Aorta (tissue), 5 donors: ENCODE data around the gene NKAIN1. TPM values are rescaled to one million over a fixed set of nuclear protein-coding genes. Genes with fewer than 3 reads are reported as not detected.
"Not testable (repeated sequence)": the region's sequence is repeated elsewhere in the genome, so short reads cannot be mapped to it uniquely, and the experiment has no call there.

Source experiments
- ATAC-seq: fragments of 200-7000 bp; cut with Tn5 transposase; one replicate; pipeline ENCODE4 v1.9.1; 2022; ENCODE audit warnings: moderate library complexity; ENCODE audit not compliant: low FRiP score
- DNase-seq, 2 donors: peaks; one replicate each; pipeline ENCODE4 v3.0.0-alpha.2; 2020
- H3K27ac ChIP-seq, 2 donors: one replicate each; pipeline ENCODE4 v1.5.1; 2013; ENCODE audit warnings: low read length in 2 of 2, mild to moderate bottlenecking in 2 of 2, moderate library complexity in 2 of 2, control low read depth in 1 of 2, inconsistent platforms in 1 of 2, low read depth in 1 of 2
- H3K27me3 ChIP-seq, 2 donors: one replicate each; pipeline ENCODE4 v1.6.1; 2013; ENCODE audit warnings: control low read depth in 1 of 2, low read length in 1 of 2, mild to moderate bottlenecking in 1 of 2, moderate library complexity in 1 of 2; ENCODE audit not compliant: insufficient read depth in 2 of 2, control insufficient read depth in 1 of 2
- H3K36me3 ChIP-seq, 2 donors: one replicate each; pipeline ENCODE4 v1.6.1; 2013; ENCODE audit warnings: control low read depth in 1 of 2, low read length in 1 of 2, mild to moderate bottlenecking in 1 of 2; ENCODE audit not compliant: insufficient read depth in 2 of 2, control insufficient read depth in 1 of 2
- H3K4me1 ChIP-seq, 2 donors: one replicate each; pipeline ENCODE4 v1.6.1; 2013; ENCODE audit warnings: low read length in 2 of 2, control low read depth in 1 of 2, mild to moderate bottlenecking in 1 of 2, moderate library complexity in 1 of 2; ENCODE audit not compliant: insufficient read depth in 2 of 2, control insufficient read depth in 1 of 2
- H3K4me3 ChIP-seq, 2 donors: one replicate each; pipeline ENCODE4 v1.5.1; 2013; ENCODE audit warnings: low read length in 2 of 2, control low read depth in 1 of 2, mild to moderate bottlenecking in 1 of 2
- H3K9me3 ChIP-seq: one replicate; pipeline ENCODE4 v1.6.1; 2013; ENCODE audit warnings: mild to moderate bottlenecking, low read length; ENCODE audit not compliant: control insufficient read depth
- WGBS, 2 donors: extraction: QIAGEN DNeasy Blood & Tissue Kit; methylation state at CpG; one replicate each; pipeline ENCODE4 v1.1.7; 2013; 5-methylcytosine and 5-hydroxymethylcytosine counted together
- intact Hi-C, 2 donors: fragments of 100-400 bp; cut with DNase I; formaldehyde crosslinking; loops; one replicate each; pipeline versions ENCODE4 v1.14.2 to v1.15.0; 2022
- polyA plus RNA-seq, 2 donors: library from polyadenylated mRNA; stranded (reverse); fragments of 200-250 nt; gene quantifications; one replicate each; pipeline ENCODE4 v1.2.3, GENCODE V29; 2013
- total RNA-seq, 2 donors: library from RNA; stranded (reverse); fragmentation: NEBNext Ultra II Directional; extraction: Animal tissue kit (Norgen Biotek cat#: 25700); gene quantifications; one replicate each; pipeline ENCODE4 v1.2.1, GENCODE V29; 2021
- donor health status: healthy with polysubstance abuse.
- donor health status: Bipolar disorder and iron deficiency.
- donor health status: DM: no; HTN: no; CAD: no.
- donor health status: DM: no; HTN: no; CAD: no.
- donor health status: DM: yes; HTN: yes; CAD: no.

NKAIN1 gene
- total and polyA plus RNA-seq, 4 donors: 0.30 TPM; not detected in 3

DNA sequence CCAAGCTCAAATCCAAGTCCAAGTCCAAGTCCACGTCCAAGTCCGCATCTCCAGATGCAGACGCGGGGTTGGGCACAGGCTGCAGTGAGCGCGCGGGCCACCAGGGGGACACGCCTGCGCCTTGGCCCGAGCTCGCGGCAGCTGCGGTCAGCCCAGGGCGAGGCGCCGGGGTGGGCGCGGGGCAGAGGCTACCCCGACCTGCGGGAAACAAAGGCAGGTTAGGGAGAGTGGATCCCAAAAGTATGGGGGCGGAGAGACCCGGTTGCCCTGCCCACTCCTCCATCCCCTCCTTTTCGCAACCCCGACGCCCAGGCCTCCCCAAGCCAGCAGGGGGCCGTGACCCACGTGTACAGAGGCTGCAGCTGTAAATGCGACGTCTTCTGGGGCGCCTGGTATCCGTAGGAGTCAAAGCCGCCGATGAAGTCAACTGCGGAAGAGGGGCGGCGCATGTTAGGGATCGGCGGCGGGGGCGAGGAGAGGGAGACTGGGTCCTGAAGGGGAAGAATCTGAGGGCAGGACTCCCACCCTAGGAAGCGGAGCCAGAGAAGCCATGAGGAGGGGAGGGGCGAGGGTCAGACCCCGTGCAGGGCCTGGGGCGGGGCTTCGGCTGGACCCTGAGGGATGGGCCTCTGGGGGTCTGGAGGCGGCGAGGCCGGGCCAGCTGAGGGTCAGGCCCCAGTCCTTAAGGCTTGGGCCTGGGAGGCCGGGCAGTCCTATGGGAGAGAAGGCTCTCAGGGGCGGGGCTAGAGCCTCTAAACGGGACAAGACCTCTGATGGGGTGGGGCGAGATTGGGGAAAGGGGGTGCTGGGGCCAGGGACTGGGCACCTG, 58.0 kb downstream of the NKAIN1 start:
- DNase-seq: peak; percentile 63 to 86
- Histone ChIP-seq H3K9me3 (no peaks in the 10 kb centered on the region), H3K27me3 (no peaks in the 10 kb centered on the region), H3K27ac (no peak overlapping the region), H3K4me3 (no peak overlapping the region), H3K36me3 (no peaks in the 10 kb centered on the region), H3K4me1 (no peaks in the 10 kb centered on the region)
- intact Hi-C loops: loop anchor here (2.0 to 10.0 kb wide), 2 partner anchors 241 to 363 kb away; no protein-coding TSS in a partner anchor
- peak; percentile 73 for ATAC-seq
- WGBS, 2 donors: 4 to 9% methylated on average over 51 to 52 of the region's 52 CpGs

DNA sequence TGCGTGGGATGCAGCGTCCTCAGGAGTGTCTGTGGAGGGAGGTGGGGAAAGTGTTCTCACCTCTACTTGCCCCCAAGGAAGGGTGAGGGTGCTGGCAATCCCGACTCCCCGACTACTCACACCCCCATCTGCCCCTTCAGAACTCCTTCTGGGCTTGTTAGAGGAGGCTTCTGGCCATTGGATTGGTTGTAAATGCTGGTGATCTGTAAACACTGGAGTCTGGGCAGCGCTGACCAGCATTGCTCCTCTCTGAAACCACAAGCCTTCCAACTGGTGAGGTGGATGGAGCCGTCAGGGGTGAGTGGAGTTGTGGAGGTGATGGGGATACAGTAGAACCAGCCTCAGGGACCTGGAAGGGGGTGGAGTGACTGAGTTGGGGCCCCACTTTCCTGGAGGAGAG, 59.3 kb downstream of the NKAIN1 start:
- ATAC-seq (no peak), DNase-seq (no peak)
- Histone ChIP-seq H3K4me1 (no peaks in the 10 kb centered on the region), H3K27ac (no peak overlapping the region), H3K36me3 (no peaks in the 10 kb centered on the region), H3K27me3 (no peaks in the 10 kb centered on the region), H3K4me3 (no peak overlapping the region), H3K9me3 (no peaks in the 10 kb centered on the region)
- 71 to 77% methylated on average over 6 of the region's 6 CpGs for WGBS, 2 donors
- intact Hi-C loops: loop anchor here (10.0 kb wide), 1 partner anchor 364 kb away; no protein-coding TSS in a partner anchor

- H3K27me3 ChIP-seq, H3K36me3 ChIP-seq, ATAC-seq, H3K4me3 ChIP-seq, H3K27ac ChIP-seq, intact Hi-C loops, DNase-seq, H3K4me1 ChIP-seq, H3K9me3 ChIP-seq: not testable (repeated sequence)
- WGBS, 2 donors: 94 to 95% methylated on average over 27 to 33 of the region's 33 CpGs
Observed at GRCh38 chr1:31176291-31176690, 63.4 kb downstream of the NKAIN1 start.

DNA sequence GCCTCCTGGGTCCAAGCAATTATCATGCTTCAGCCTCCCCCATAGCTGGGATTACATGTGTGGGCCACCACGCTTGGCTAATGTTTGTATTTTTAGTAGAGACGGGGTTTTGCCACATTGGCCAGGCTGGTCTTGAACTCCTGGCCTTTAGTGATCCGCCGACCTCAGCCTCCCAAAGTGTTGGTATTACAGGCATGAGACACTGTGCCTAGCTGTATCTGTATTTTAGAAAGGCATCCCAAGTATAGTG, 69.3 kb downstream of the NKAIN1 start:
- WGBS, 2 donors: 84 to 88% methylated on average over 4 of the region's 4 CpGs
- H3K9me3 ChIP-seq: no peaks in the 10 kb centered on the region
- ATAC-seq: no peak
- H3K4me1 ChIP-seq: no peaks in the 10 kb centered on the region
- H3K27ac ChIP-seq: peak overlapping the region in 1 of 2 donors; percentile 58
- H3K27me3 ChIP-seq: no peaks in the 10 kb centered on the region
- no peak overlapping the region for H3K4me3 ChIP-seq
- H3K36me3 ChIP-seq: no peaks in the 10 kb centered on the region
- no peak for DNase-seq
- intact Hi-C loops: no loop called here

DNA sequence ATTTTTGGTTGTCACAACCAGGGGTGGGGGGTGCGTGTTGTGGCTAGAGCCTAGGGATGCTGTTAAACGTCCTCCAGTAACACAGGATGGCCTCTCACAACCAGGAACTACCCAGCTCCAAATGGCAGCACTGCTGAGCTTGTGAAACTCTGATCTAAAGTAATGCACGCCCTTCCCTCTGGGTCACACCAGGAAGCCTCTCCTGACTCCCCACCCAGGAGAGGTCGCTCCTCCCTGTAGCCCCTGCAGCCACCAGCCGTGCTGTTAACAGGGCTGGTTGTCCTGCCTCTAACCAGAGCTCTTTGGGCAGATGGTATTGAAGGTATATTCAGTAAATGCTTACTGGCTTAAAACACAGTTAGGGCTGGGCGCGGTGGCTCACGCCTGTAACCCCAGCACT, 73.2 kb downstream of the NKAIN1 start:
- intact Hi-C loops: loop anchor here (10.0 kb wide), 1 partner anchor 128 kb away; the partner anchor contains the start of genes SNRNP40 (in 2 of the 2) and ZCCHC17 (in 2 of the 2)
- DNase-seq (no peak), ATAC-seq (no peak)

DNA sequence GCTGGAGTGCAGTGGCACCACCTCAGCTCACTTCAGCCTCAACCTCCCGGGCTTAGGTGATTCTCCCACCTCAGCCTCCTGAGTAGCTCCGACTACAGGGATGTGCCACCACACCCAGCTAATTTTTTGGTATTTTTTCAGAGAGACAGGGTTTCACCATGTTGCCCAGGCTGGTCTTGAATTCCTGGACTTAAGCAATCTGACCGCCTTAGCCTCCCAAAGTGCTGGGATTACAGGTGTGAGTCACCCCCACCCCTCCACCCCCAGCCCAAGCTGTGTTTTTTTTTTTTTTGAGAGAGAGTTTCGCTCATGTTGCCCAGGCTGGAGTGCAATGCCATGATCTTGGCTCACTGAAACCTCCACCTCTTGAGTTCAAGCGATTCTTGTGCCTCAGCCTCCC, 75.4 kb downstream of the NKAIN1 start:
- WGBS, 2 donors: 69 to 71% methylated on average over 5 of the region's 5 CpGs
- DNase-seq (no peak), ATAC-seq (no peak)
- intact Hi-C loops: loop anchor here (10.0 kb wide), 1 partner anchor 131 kb away; the partner anchor contains the start of genes SNRNP40 (in 2 of the 2) and ZCCHC17 (in 2 of the 2)
- H3K27ac ChIP-seq: no peak overlapping the region
- no peaks in the 10 kb centered on the region for H3K36me3 ChIP-seq
- H3K4me1 ChIP-seq: no peaks in the 10 kb centered on the region
- H3K4me3 ChIP-seq: no peak overlapping the region
- no peaks in the 10 kb centered on the region for H3K27me3 ChIP-seq
- H3K9me3 ChIP-seq: no peaks in the 10 kb centered on the region

More for the DNA sequence above, 73.2 kb downstream of the NKAIN1 start:
- no peaks in the 10 kb centered on the region for H3K27me3 ChIP-seq
- H3K36me3 ChIP-seq: no peaks in the 10 kb centered on the region
- no peaks in the 10 kb centered on the region for H3K9me3 ChIP-seq
- H3K4me3 ChIP-seq: no peak overlapping the region
- no peaks in the 10 kb centered on the region for H3K4me1 ChIP-seq
- no peak overlapping the region for H3K27ac ChIP-seq
- WGBS, 2 donors: 71 to 80% methylated on average over 8 of the region's 8 CpGs

GRCh38 chr1:31163866-31164265, 75.8 kb downstream of the NKAIN1 start:
- no peaks in the 10 kb centered on the region for H3K9me3 ChIP-seq
- H3K4me3 ChIP-seq: no peak overlapping the region
- 82 to 85% methylated on average over 9 of the region's 9 CpGs for WGBS, 2 donors
- H3K36me3 ChIP-seq: no peaks in the 10 kb centered on the region
- ATAC-seq: no peak
- H3K4me1 ChIP-seq: no peaks in the 10 kb centered on the region
- no peak overlapping the region for H3K27ac ChIP-seq
- intact Hi-C loops: loop anchor here (10.0 kb wide), 1 partner anchor 131 kb away; the partner anchor contains the start of genes SNRNP40 (in 2 of the 2) and ZCCHC17 (in 2 of the 2)
- DNase-seq: no peak
- H3K27me3 ChIP-seq: no peaks in the 10 kb centered on the region

DNA sequence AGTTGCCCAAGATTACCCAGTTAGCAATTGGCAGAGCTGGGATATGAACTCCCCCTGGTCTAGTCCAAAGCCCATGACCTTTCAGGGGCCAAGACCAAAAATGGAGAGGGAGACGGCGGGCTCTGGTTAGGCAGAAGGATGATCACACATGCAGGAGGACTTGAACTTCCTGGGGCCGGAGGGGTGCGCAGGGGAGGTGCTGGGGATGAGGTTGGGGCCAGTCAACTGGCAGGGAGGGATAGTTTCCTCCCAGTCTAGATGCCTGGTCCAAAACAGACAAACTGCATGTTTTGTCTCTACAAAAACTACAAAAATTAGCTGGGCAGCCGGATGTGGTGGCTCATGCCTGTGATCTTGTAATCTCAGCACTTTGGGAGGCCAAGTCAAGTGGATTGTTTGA, 78.1 kb downstream of the NKAIN1 start:
- DNase-seq (no peak), ATAC-seq (no peak)
- H3K9me3 ChIP-seq: no peaks in the 10 kb centered on the region
- no peaks in the 10 kb centered on the region for H3K36me3 ChIP-seq
- H3K4me1 ChIP-seq: no peaks in the 10 kb centered on the region
- no peak overlapping the region for H3K4me3 ChIP-seq
- no peak overlapping the region for H3K27ac ChIP-seq
- WGBS, 2 donors: 74 to 84% methylated on average over 5 of the region's 5 CpGs
- no peaks in the 10 kb centered on the region for H3K27me3 ChIP-seq
- intact Hi-C loops: loop anchor here (10.0 kb wide), 1 partner anchor 133 kb away; the partner anchor contains the start of genes SNRNP40 (in 2 of the 2) and ZCCHC17 (in 2 of the 2)
